Mesothelial cell of epicardium (in vitro differentiated cells): ENCODE data around the gene GMDS. TPM values are rescaled to one million over a fixed set of nuclear protein-coding genes. Genes with fewer than 3 reads are reported as not detected.

ENCODE experiments used
- DNase-seq, 2 experiments: peaks; one replicate each; pipeline ENCODE4 v3.0.0; 2021; ENCODE audit warnings: low spot score in 2 of 2; ENCODE audit not compliant: unreplicated experiment in 2 of 2
- H3K27ac Mint-ChIP-seq: 2 replicates; pipeline ENCODE4 v1.8.0; 2021; ENCODE audit warnings: mixed read lengths
- H3K27me3 Mint-ChIP-seq: 2 replicates; pipeline ENCODE4 v1.8.0; 2021; ENCODE audit warnings: low read depth, mixed read lengths
- H3K36me3 Mint-ChIP-seq: 2 replicates; pipeline ENCODE4 v1.8.0; 2021; ENCODE audit warnings: mixed read lengths
- H3K4me1 Mint-ChIP-seq: 2 replicates; pipeline ENCODE4 v1.8.0; 2021; ENCODE audit warnings: mixed read lengths
- H3K4me3 Mint-ChIP-seq: 2 replicates; pipeline ENCODE4 v1.8.0; 2021; ENCODE audit warnings: mild to moderate bottlenecking, moderate library complexity, mixed read lengths
- H3K9me3 Mint-ChIP-seq: 2 replicates; pipeline ENCODE4 v1.8.0; 2021; ENCODE audit warnings: mixed read lengths
- CTCF ChIP-seq: fragments of 200-600 bp; sonication (generic); IDR thresholded peaks from one replicate; pipeline ENCODE4 v1.5.0; 2021; ENCODE audit warnings: antibody characterized with exemption; ENCODE audit not compliant: unreplicated experiment
- total RNA-seq: library from RNA; stranded (reverse); gene quantifications from 3 replicates; pipeline ENCODE4 v1.2.1, GENCODE V29; 2021

GMDS gene
- total RNA-seq, 1 donor from 2014 or later: 39.9 TPM

- H3K4me1 Mint-ChIP-seq: peaks cover 22% of the 10 kb centered on the region
- peaks cover 20% of the 10 kb centered on the region for H3K36me3 Mint-ChIP-seq
- H3K27me3 Mint-ChIP-seq: no peaks in the 10 kb centered on the region
- H3K27ac Mint-ChIP-seq: no peak overlapping the region
- H3K9me3 Mint-ChIP-seq: peaks cover 18% of the 10 kb centered on the region
- no peak overlapping the region for H3K4me3 Mint-ChIP-seq
- DNase-seq: no peak
- no peak for TF ChIP-seq CTCF
These were observed 420.1 kb downstream of the GMDS start for GRCh38 chr6:1825277-1825676.

DNA sequence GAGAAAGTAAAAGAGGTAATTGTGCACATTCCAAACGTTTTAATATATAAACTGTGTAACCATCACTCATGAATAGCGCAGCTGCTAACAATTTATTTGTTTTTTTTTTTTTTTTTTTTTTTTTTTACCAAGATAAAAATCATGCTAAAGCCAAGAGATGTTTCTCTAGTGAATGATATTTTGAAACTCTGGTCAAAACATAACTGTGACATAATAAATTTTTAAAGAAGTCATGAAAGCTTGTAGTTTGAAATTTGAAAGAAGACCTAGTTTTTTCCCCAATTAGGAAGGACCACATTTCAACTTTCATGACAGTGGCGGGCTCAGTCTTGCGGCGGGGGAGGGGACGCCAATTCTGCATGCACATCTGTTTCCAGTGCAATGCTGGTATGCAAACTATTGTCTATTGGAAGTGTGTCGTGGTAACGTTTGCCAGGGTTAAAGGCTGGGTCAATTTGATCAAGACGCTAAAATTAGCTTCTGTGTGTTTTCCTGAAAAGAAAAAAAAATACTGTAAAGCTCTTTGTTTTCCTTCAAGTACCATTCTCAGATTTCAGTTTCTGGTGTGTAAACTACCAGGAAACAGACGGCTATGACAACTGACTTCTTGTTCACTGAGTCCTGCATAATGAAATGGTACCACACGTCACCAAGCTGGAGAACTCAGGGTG is 423.8 kb downstream of the GMDS start:
- Mint-ChIP-seq H3K4me1 (peaks cover 32% of the 10 kb centered on the region), H3K27ac (peak overlapping the region; percentile 79), H3K4me3 (peak overlapping the region; percentile 24), H3K27me3 (no peaks in the 10 kb centered on the region), H3K36me3 (peaks cover 4% of the 10 kb centered on the region), H3K9me3 (no peaks in the 10 kb centered on the region)
- no peak for DNase-seq
- no peak for TF ChIP-seq CTCF

- peak overlapping the region; percentile 79 for H3K27ac Mint-ChIP-seq
- TF ChIP-seq CTCF: no peak
- H3K9me3 Mint-ChIP-seq: no peaks in the 10 kb centered on the region
- H3K4me1 Mint-ChIP-seq: peaks cover 36% of the 10 kb centered on the region
- H3K27me3 Mint-ChIP-seq: no peaks in the 10 kb centered on the region
- no peak for DNase-seq
- H3K36me3 Mint-ChIP-seq: peaks cover 4% of the 10 kb centered on the region
- H3K4me3 Mint-ChIP-seq: peak overlapping the region; percentile 24
These were observed 424.3 kb downstream of the GMDS start for GRCh38 chr6:1821164-1821512.

GRCh38 chr6:1820714-1821113 is 424.7 kb downstream of the GMDS start:
- no peak for DNase-seq
- H3K36me3 Mint-ChIP-seq: peaks cover 4% of the 10 kb centered on the region
- no peak overlapping the region for H3K4me3 Mint-ChIP-seq
- H3K4me1 Mint-ChIP-seq: peaks cover 40% of the 10 kb centered on the region
- H3K27me3 Mint-ChIP-seq: no peaks in the 10 kb centered on the region
- no peaks in the 10 kb centered on the region for H3K9me3 Mint-ChIP-seq
- no peak for TF ChIP-seq CTCF
- peak overlapping the region; percentile 79 for H3K27ac Mint-ChIP-seq

GRCh38 chr6:1820165-1820564 is 425.2 kb downstream of the GMDS start:
- Mint-ChIP-seq H3K27me3 (no peaks in the 10 kb centered on the region), H3K9me3 (no peaks in the 10 kb centered on the region), H3K4me1 (peaks cover 41% of the 10 kb centered on the region), H3K36me3 (peaks cover 3% of the 10 kb centered on the region), H3K27ac (peak overlapping the region; percentile 59), H3K4me3 (no peak overlapping the region)
- no peak for DNase-seq
- TF ChIP-seq CTCF: no peak

GRCh38 chr6:1819007-1819406 is 426.4 kb downstream of the GMDS start:
- no peaks in the 10 kb centered on the region for H3K27me3 Mint-ChIP-seq
- H3K27ac Mint-ChIP-seq: no peak overlapping the region
- peaks cover 45% of the 10 kb centered on the region for H3K4me1 Mint-ChIP-seq
- no peak for TF ChIP-seq CTCF
- H3K36me3 Mint-ChIP-seq: no peaks in the 10 kb centered on the region
- DNase-seq: no peak
- H3K9me3 Mint-ChIP-seq: no peaks in the 10 kb centered on the region
- no peak overlapping the region for H3K4me3 Mint-ChIP-seq
